GM20000 (cell line): ENCODE data around the gene FLRT1.

Source experiments
- DNase-seq: peaks from one replicate; pipeline ENCODE4 v3.0.0; 2012; ENCODE audit warnings: low spot score
- TF ChIP-seq, protein P1 (sequence below): IDR thresholded peaks from 2 replicates; pipeline ENCODE4 v1.5.1; 2012; ENCODE audit warnings: mild to moderate bottlenecking, control low read depth; ENCODE audit errors: extremely low read depth, missing control alignments

The FLRT1 gene

DNA sequence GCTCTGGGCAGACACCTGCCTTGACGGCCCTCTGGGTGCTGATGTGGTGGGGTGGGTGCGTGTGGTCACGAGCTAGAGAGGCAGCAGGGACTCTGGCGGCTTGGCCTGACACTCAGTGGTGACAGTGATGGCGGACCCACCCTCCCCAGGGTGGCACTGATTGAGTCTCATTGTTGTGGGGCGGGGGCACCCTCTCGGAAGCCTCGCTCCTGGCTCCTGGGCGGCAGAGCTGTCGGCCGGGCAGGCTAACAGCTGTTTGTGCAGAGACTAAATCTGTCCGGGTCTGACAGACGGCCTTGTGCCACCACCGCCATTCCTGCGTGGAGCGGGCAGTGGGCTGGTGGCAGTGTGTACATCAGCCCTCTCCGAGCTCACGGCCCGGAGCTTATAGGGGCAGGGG is 15.6 kb downstream of the FLRT1 start:
- DNase-seq: no peak
- TF ChIP-seq, protein P1, sequence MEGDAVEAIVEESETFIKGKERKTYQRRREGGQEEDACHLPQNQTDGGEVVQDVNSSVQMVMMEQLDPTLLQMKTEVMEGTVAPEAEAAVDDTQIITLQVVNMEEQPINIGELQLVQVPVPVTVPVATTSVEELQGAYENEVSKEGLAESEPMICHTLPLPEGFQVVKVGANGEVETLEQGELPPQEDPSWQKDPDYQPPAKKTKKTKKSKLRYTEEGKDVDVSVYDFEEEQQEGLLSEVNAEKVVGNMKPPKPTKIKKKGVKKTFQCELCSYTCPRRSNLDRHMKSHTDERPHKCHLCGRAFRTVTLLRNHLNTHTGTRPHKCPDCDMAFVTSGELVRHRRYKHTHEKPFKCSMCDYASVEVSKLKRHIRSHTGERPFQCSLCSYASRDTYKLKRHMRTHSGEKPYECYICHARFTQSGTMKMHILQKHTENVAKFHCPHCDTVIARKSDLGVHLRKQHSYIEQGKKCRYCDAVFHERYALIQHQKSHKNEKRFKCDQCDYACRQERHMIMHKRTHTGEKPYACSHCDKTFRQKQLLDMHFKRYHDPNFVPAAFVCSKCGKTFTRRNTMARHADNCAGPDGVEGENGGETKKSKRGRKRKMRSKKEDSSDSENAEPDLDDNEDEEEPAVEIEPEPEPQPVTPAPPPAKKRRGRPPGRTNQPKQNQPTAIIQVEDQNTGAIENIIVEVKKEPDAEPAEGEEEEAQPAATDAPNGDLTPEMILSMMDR: no peak

- TF ChIP-seq, protein P1: no peak
- no peak for DNase-seq
These were observed 16.7 kb downstream of the FLRT1 start for GRCh38 chr11:64052436-64052835.

DNA sequence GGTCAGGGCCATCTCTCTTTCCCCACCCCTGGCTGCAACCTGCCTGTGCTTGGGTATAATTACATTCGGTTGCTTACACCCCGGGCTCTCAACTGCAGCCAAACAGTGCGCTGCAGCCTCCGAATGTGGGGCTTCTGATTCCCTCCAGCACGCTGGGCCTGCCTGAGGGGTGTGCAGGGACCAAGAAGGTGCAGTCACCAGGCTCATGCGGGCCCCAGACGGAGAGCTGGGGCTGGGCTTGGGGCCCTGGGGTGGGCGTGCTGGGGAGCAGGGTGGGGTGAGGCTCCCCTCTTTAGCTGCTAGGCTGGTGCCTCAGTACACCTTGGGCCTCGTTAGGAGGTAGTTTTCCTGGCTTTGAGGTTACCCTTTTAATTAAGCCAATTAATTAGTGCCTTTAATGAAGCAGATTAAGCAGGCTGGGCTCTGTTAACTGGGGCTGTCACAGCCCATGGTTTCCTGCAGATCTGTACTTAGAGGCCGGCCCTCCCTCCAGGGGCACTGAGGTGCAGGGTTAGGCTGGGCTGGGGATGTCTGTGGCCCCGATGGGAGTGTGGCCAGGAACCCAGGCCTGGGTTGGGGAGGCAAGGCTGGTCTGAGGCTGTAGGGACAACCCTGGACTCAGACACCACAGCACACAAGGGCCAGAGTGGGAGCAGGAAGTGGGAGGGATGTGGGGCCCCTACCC is 17.3 kb downstream of the FLRT1 start:
- TF ChIP-seq, protein P1: no peak
- DNase-seq: no peak

- TF ChIP-seq, protein P1: no peak
- no peak for DNase-seq
These were observed 18.0 kb downstream of the FLRT1 start for GRCh38 chr11:64053699-64054098.

- TF ChIP-seq, protein P1: no peak
- DNase-seq: no peak
These were observed 19.3 kb downstream of the FLRT1 start for GRCh38 chr11:64055077-64055476.

- DNase-seq: no peak
- TF ChIP-seq, protein P1: no peak
These were observed 20.6 kb downstream of the FLRT1 start for GRCh38 chr11:64056213-64056785.

DNA sequence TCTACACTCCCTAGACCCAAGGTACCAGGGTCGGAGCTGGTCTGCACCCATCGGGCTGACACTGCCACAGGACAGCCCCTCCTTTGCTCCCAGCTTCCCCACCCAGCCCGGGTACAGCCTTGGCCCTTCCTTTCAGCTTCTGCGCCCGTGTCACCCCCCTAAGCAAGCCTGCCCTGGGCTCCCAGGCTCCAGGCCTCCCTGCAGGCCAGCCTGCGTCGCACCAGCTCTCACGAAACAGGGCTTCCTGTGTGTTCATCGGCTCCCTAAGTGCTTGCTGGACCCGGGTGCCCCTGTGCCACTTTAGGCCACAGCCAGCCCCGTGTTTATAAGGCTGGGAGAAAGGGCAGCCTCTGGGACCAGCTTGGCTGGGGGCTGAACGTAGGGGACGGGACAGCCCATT is 21.1 kb downstream of the FLRT1 start:
- DNase-seq: no peak
- TF ChIP-seq, protein P1: no peak
